Large intestine (tissue), 3 donors: ENCODE data around the gene LAMC1. TPM values are rescaled to one million over a fixed set of nuclear protein-coding genes. Genes with fewer than 3 reads are reported as not detected.
A peak's percentile ranks its signal among the peaks of the same experiment; 100 is the strongest.

Source experiments
- DNase-seq, 2 donors: peaks; one replicate each; pipeline versions ENCODE4 v3.0.0 to v3.0.0-alpha.2; 2013
- H3K27ac ChIP-seq: one replicate; pipeline ENCODE4 v1.5.1; 2013; ENCODE audit warnings: low read length
- H3K27me3 ChIP-seq: 2 replicates; pipeline ENCODE4 v1.6.1; 2013; ENCODE audit warnings: low read length; ENCODE audit not compliant: control insufficient read depth, insufficient read depth
- H3K36me3 ChIP-seq: 2 replicates; pipeline ENCODE4 v1.6.1; 2013; ENCODE audit warnings: low read length; ENCODE audit not compliant: control insufficient read depth, insufficient read depth
- H3K4me1 ChIP-seq: one replicate; pipeline ENCODE4 v1.6.1; 2013; ENCODE audit warnings: low read length; ENCODE audit not compliant: control insufficient read depth, insufficient read depth
- H3K4me3 ChIP-seq: one replicate; pipeline ENCODE4 v1.5.1; 2013; ENCODE audit warnings: low read length
- H3K9me3 ChIP-seq: one replicate; pipeline ENCODE4 v1.6.1; 2013; ENCODE audit warnings: mild to moderate bottlenecking, low read depth, low read length, moderate library complexity; ENCODE audit not compliant: control insufficient read depth
- WGBS: methylation state at CpG from one replicate; pipeline ENCODE4 v1.1.5; 2013; ENCODE audit warnings: low lambda C conversion rate; ENCODE audit not compliant: insufficient coverage; 5-methylcytosine and 5-hydroxymethylcytosine counted together
- polyA plus RNA-seq: library from polyadenylated mRNA; unstranded; fragments of 120-200 nt; gene quantifications from one replicate; pipeline ENCODE4 v1.2.1, GENCODE V29; 2013

LAMC1 gene
- polyA plus RNA-seq, 1 donor = 93.3 TPM

- WGBS = no CpG with 5 or more reads among the region's 3 CpGs
Measured at GRCh38 chr1:183180634-183181056, 157.4 kb downstream of the LAMC1 start.

GRCh38 chr1:183185941-183186490 lies 162.8 kb downstream of the LAMC1 start, which contains the start of gene LAMC2:
Gene LAMC2 (plus strand): TSS chr1:183186264. CDS start chr1:183186353, 89 bp downstream.
- peaks cover 14% of the 10 kb centered on the region for H3K4me1 ChIP-seq
- H3K9me3 ChIP-seq = no peaks in the 10 kb centered on the region
- H3K36me3 ChIP-seq = no peaks in the 10 kb centered on the region
- DNase-seq = peak; percentile 84 to 93
- H3K4me3 ChIP-seq = peak within 1 kb of the TSS; percentile 70
- no CpG with 5 or more reads among the region's 30 CpGs for WGBS
- peak within 1 kb of the TSS; percentile 94 for H3K27ac ChIP-seq
- no peaks in the 10 kb centered on the region for H3K27me3 ChIP-seq

More at GRCh38 chr1:183180634-183181056, 157.4 kb downstream of the LAMC1 start:
- peak in 1 of 2 donors; percentile 78 for DNase-seq
- Histone ChIP-seq H3K4me3 (no peak overlapping the region), H3K27ac (peak overlapping the region; percentile 31), H3K36me3 (no peaks in the 10 kb centered on the region), H3K4me1 (peaks cover 37% of the 10 kb centered on the region), H3K9me3 (no peaks in the 10 kb centered on the region), H3K27me3 (no peaks in the 10 kb centered on the region)

GRCh38 chr1:183186841-183187240 lies 163.6 kb downstream of the LAMC1 start:
- Histone ChIP-seq H3K4me1 (peaks cover 11% of the 10 kb centered on the region), H3K27me3 (no peaks in the 10 kb centered on the region), H3K27ac (peak overlapping the region; percentile 94), H3K36me3 (no peaks in the 10 kb centered on the region), H3K4me3 (peak overlapping the region; percentile 70), H3K9me3 (no peaks in the 10 kb centered on the region)
- no CpG with 5 or more reads among the region's 4 CpGs for WGBS
- DNase-seq = peak; percentile 62 to 85

- H3K9me3 ChIP-seq = no peaks in the 10 kb centered on the region
- H3K27ac ChIP-seq = peak overlapping the region; percentile 26
- WGBS = no CpG with 5 or more reads among the region's 1 CpG
- no peak overlapping the region for H3K4me3 ChIP-seq
- no peaks in the 10 kb centered on the region for H3K27me3 ChIP-seq
- H3K4me1 ChIP-seq = peaks cover 11% of the 10 kb centered on the region
- H3K36me3 ChIP-seq = no peaks in the 10 kb centered on the region
- no peak for DNase-seq
Measured at GRCh38 chr1:183188240-183188639, 165.0 kb downstream of the LAMC1 start.

- Histone ChIP-seq H3K27me3 (no peaks in the 10 kb centered on the region), H3K36me3 (no peaks in the 10 kb centered on the region), H3K27ac (no peak overlapping the region), H3K4me3 (no peak overlapping the region), H3K9me3 (no peaks in the 10 kb centered on the region), H3K4me1 (peaks cover 26% of the 10 kb centered on the region)
- no CpG with 5 or more reads among the region's 1 CpG for WGBS
- no peak for DNase-seq
Measured at GRCh38 chr1:183191833-183192232, 168.6 kb downstream of the LAMC1 start.

- H3K27ac ChIP-seq = peak overlapping the region; percentile 90
- H3K27me3 ChIP-seq = no peaks in the 10 kb centered on the region
- peaks cover 25% of the 10 kb centered on the region for H3K4me1 ChIP-seq
- H3K9me3 ChIP-seq = no peaks in the 10 kb centered on the region
- no peak for DNase-seq
- no peak overlapping the region for H3K4me3 ChIP-seq
- WGBS = no CpG with 5 or more reads among the region's 4 CpGs
- H3K36me3 ChIP-seq = no peaks in the 10 kb centered on the region
Measured at GRCh38 chr1:183193963-183194525, 170.8 kb downstream of the LAMC1 start.

GRCh38 chr1:183194527-183195141 lies 171.4 kb downstream of the LAMC1 start:
- Histone ChIP-seq H3K27ac (peak overlapping the region; percentile 90), H3K27me3 (no peaks in the 10 kb centered on the region), H3K4me1 (peaks cover 25% of the 10 kb centered on the region), H3K36me3 (no peaks in the 10 kb centered on the region), H3K9me3 (no peaks in the 10 kb centered on the region), H3K4me3 (no peak overlapping the region)
- no peak for DNase-seq
- no CpG with 5 or more reads among the region's 1 CpG for WGBS

GRCh38 chr1:183195142-183195574 lies 171.9 kb downstream of the LAMC1 start:
- DNase-seq = peak; percentile 92 to 96
- Histone ChIP-seq H3K4me3 (no peak overlapping the region), H3K27me3 (no peaks in the 10 kb centered on the region), H3K36me3 (no peaks in the 10 kb centered on the region), H3K4me1 (peaks cover 25% of the 10 kb centered on the region), H3K27ac (peak overlapping the region; percentile 90), H3K9me3 (no peaks in the 10 kb centered on the region)
- 0% methylated on average over 1 of the region's 3 CpGs for WGBS

Other genes with a start within 250 kb of the LAMC1 start
- gene NPL, start 233.6 kb upstream of the LAMC1 start, polyA plus RNA-seq = 28.0 TPM
- gene DHX9, start 184.1 kb upstream of the LAMC1 start, polyA plus RNA-seq = 159 TPM
- 0.03 TPM for gene SHCBP1L, start 70.3 kb upstream of the LAMC1 start, polyA plus RNA-seq
- 33.4 TPM for gene LAMC2, start 162.8 kb downstream of the LAMC1 start, polyA plus RNA-seq